A673 (cell line): ENCODE results near the gene GATA6.

Experiments
- EZH2 ChIP-seq: fragments of 200-600 bp; sonication (generic); IDR thresholded peaks from 2 replicates; pipeline ENCODE4 v1.6.1; 2017; ENCODE audit warnings: borderline replicate concordance, low read depth, mild to moderate bottlenecking, mixed read lengths, antibody characterized with exemption, low read length; ENCODE audit not compliant: poor library complexity, severe bottlenecking
- TF ChIP-seq, protein P1 (sequence below): fragments of 300-800, 200-600 bp; sonication (generic); conservative IDR thresholded peaks from 2 replicates; pipeline ENCODE4 v1.5.1; 2017; ENCODE audit warnings: low read depth, mild to moderate bottlenecking, antibody characterized with exemption, low read length, moderate library complexity, mixed read lengths

DNA sequence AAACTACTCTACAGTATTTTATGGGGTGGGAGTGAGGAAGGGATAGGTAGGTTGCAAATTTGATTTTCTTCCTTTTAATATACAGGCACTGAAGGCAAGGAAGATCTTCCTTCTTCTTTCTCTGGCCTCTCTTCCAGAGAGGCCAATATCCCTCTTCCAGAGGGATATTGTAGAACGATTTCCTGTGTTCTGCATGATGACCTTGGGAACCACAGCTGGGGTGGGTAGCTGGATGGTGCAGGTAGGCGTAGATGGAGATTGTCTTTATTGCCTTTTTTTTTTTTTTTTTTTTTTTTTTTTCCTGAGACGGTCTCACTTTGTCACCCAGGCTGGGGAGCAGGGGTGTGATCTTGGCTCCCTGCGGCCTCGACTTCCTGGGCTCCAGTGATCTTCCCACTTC, 49.4 kb downstream of the GATA6 start:
- TF ChIP-seq, protein P1, sequence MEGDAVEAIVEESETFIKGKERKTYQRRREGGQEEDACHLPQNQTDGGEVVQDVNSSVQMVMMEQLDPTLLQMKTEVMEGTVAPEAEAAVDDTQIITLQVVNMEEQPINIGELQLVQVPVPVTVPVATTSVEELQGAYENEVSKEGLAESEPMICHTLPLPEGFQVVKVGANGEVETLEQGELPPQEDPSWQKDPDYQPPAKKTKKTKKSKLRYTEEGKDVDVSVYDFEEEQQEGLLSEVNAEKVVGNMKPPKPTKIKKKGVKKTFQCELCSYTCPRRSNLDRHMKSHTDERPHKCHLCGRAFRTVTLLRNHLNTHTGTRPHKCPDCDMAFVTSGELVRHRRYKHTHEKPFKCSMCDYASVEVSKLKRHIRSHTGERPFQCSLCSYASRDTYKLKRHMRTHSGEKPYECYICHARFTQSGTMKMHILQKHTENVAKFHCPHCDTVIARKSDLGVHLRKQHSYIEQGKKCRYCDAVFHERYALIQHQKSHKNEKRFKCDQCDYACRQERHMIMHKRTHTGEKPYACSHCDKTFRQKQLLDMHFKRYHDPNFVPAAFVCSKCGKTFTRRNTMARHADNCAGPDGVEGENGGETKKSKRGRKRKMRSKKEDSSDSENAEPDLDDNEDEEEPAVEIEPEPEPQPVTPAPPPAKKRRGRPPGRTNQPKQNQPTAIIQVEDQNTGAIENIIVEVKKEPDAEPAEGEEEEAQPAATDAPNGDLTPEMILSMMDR, result no peak
- no peak for TF ChIP-seq EZH2
